Keratinocyte (primary cell): ENCODE data around the gene LMO2.

Experiments used
- CTCF ChIP-seq, 3 experiments: IDR thresholded peaks in 1 of 3; conservative IDR thresholded peaks in 1 of 3; optimal IDR thresholded peaks in 1 of 3; 2 replicates in 2 of 3; 3 replicates in 1 of 3; pipeline versions ENCODE3 to v1.5.1; 2011; ENCODE audit warnings: low read length in 3 of 3, mild to moderate bottlenecking in 3 of 3, moderate library complexity in 2 of 3, control low read depth in 1 of 3, inconsistent platforms in 1 of 3; ENCODE audit not compliant: insufficient read depth in 2 of 3; ENCODE audit errors: extremely low read depth in 1 of 3
- EZH2 ChIP-seq: IDR thresholded peaks from one replicate; pipeline ENCODE4 v1.6.1; 2012; ENCODE audit warnings: inconsistent platforms, mild to moderate bottlenecking, low read length, moderate library complexity

GRCh38 chr11:33859306-33859705, 32.6 kb downstream of the LMO2 start:
- TF ChIP-seq CTCF (optimal IDR thresholded peaks at IDR 0.05 in 1 of 3, IDR thresholded peaks at IDR 0.05 in 1 of 3, conservative IDR thresholded peaks at IDR 0.05 in 1 of 3; ENCODE audit: extremely low read depth in 1 of 3, insufficient read depth in 2 of 3, low read length in 3 of 3) (no peak), EZH2 (no peak)
